ENCODE data around the gene CCNY.

DNA sequence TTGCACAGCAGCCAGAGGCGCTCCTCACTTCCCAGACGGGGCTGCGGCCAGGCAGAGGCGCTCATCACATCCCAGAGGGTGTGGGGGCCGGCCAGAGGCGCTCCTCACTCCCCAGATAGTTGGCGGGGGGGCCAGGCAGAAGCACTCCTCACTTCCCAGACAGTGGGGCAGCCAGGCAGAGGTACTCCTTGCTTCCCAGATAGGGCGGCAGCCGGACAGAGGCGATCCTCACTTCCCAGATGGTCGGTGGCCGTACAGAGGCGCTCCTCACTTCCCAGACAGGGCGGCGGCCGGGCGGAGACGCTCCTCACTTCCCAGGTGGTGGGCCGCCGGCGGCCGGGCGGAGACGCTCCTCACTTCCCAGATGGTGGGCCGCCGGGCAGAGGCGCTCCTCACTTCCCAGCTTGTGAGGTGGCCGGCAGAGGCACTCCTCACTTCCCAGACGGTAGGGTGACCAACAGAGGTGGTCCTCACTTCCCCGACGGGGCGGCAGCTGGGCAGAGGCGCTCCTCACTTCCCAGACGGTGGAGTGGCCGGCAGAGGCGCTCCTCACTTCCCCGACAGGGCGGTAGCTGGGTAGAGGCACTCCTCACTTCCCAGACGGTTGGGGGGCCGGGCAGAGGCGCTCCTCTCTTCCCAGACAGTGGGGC lies 26.5 kb downstream of the CCNY start:
- TF ChIP-seq CTCF (IDR thresholded peaks at IDR 0.05) (no peak), POLR2A (IDR thresholded peaks at IDR 0.05) (no peak), EP300 (IDR thresholded peaks at IDR 0.05) (no peak)
